Spleen (tissue), 11 donors: ENCODE data around the gene POLR3E. TPM values are rescaled to one million over a fixed set of nuclear protein-coding genes. Genes with fewer than 3 reads are reported as not detected.
A peak's percentile ranks its signal among the peaks of the same experiment; 100 is the strongest.
"Not testable (repeated sequence)": the region's sequence is repeated elsewhere in the genome, so short reads cannot be mapped to it uniquely, and the experiment has no call there.

ENCODE experiments used
- DNase-seq: peaks from one replicate; pipeline ENCODE4 v3.0.0-alpha.2; 2020
- H3K27ac ChIP-seq, 8 donors: fragments of 200-600 bp; sonication (generic) in 7 of 8; 1 replicate in 4 of 8; 2 replicates in 4 of 8; pipeline versions ENCODE4 v1.5.0 to v1.8.0; 2016 to 2021; ENCODE audit warnings: inconsistent platforms in 4 of 8, mild to moderate bottlenecking in 4 of 8, moderate library complexity in 1 of 8
- H3K27me3 ChIP-seq, 7 donors: fragments of 200-600 bp; sonication (generic) in 6 of 7; replicated peaks in 1 of 7; 1 replicate in 4 of 7; 2 replicates in 3 of 7; pipeline versions ENCODE4 v1.5.0 to v1.8.0; 2016 to 2021; ENCODE audit warnings: inconsistent platforms in 3 of 7, mild to moderate bottlenecking in 1 of 7
- H3K36me3 ChIP-seq, 6 donors: fragments of 200-600 bp; sonication (generic) in 5 of 6; 1 replicate in 4 of 6; 2 replicates in 2 of 6; pipeline versions ENCODE4 v1.5.0 to v1.8.0; 2016 to 2021; ENCODE audit warnings: inconsistent platforms in 2 of 6
- H3K4me1 ChIP-seq, 6 donors: fragments of 200-600 bp; sonication (generic) in 5 of 6; 1 replicate in 3 of 6; 2 replicates in 3 of 6; pipeline versions ENCODE4 v1.5.0 to v1.8.0; 2016 to 2021; ENCODE audit warnings: inconsistent platforms in 3 of 6
- H3K4me3 ChIP-seq, 8 donors: fragments of 200-600 bp; sonication (generic) in 7 of 8; 1 replicate in 4 of 8; 2 replicates in 4 of 8; pipeline versions ENCODE4 v1.5.0 to v1.8.0; 2016 to 2021; ENCODE audit warnings: inconsistent platforms in 4 of 8, mild to moderate bottlenecking in 4 of 8, moderate library complexity in 2 of 8
- H3K9me3 ChIP-seq, 8 donors: fragments of 200-600 bp; sonication (generic) in 7 of 8; 1 replicate in 4 of 8; 2 replicates in 4 of 8; pipeline versions ENCODE4 v1.5.0 to v1.8.0; 2016 to 2021; ENCODE audit warnings: inconsistent platforms in 4 of 8
- CTCF ChIP-seq, 11 experiments: fragments of 200-600 bp in 7 of 11; fragments of 450-650 bp in 4 of 11; sonication (generic) in 4 of 11; IDR thresholded peaks in 8 of 11; conservative IDR thresholded peaks in 3 of 11; 1 replicate in 7 of 11; 2 replicates in 4 of 11; pipeline versions ENCODE4 v1.4.0 to v1.8.0; 2016 to 2021; ENCODE audit warnings: antibody characterized with exemption in 11 of 11, inconsistent platforms in 4 of 11, mild to moderate bottlenecking in 1 of 11
- POLR2AphosphoS5 ChIP-seq, 3 donors: sonication (generic); formaldehyde crosslinking; IDR thresholded peaks; one replicate each; pipeline ENCODE4 v1.5.1; 2017; ENCODE audit warnings: antibody characterized with exemption in 3 of 3
- WGBS, 5 donors: extraction: QIAGEN DNeasy Blood & Tissue Kit in 3 of 5; methylation state at CpG; one replicate each; pipeline versions ENCODE4 v1.1.5 to v1.1.7; 2013 to 2018; 5-methylcytosine and 5-hydroxymethylcytosine counted together
- intact Hi-C: fragments of 100-400 bp; cut with DNase I; formaldehyde crosslinking; loops from one replicate; pipeline ENCODE4 v1.15.0; 2023; ENCODE audit warnings: low total_unique reads
- polyA plus RNA-seq, 3 donors: library from polyadenylated mRNA; stranded (reverse); fragments of 200-250 nt; gene quantifications; one replicate each; pipeline ENCODE4 v1.2.1, GENCODE V29; 2013
- total RNA-seq, 7 donors: library from RNA; depleted of rRNA in 3 of 7; stranded (reverse); fragments of >200 nt in 3 of 7; fragmentation: NEBNext Ultra II Directional in 4 of 7; extraction: Animal tissue kit (Norgen Biotek cat#: 25700) in 4 of 7; gene quantifications; one replicate each; pipeline versions ENCODE4 v1.1.0 to v1.2.1, GENCODE V29; 2016 to 2021
- donor health status: healthy with polysubstance abuse.
- donor health status: DM: no; HTN: no; CAD: no; lungs with moderate emphysema.
- donor health status: DM: no; HTN: no; CAD: no.
- donor health status: Bipolar disorder and iron deficiency.
- donor health status: healthy.
- donor health status: DM: no; HTN: no; CAD: no.
- donor health status: DM: yes; HTN: yes; CAD: no.

POLR3E gene
- total and polyA plus RNA-seq, 10 donors, result 17.3 to 58.0 (median 44.7) TPM

GRCh38 chr16:22296225-22297113 is 740 bp upstream of the POLR3E start:
- Histone ChIP-seq H3K4me1 (peaks cover 12 to 53% (median 40%) of the 10 kb centered on the region in 6 donors), H3K4me3 (peak overlapping the region; percentile 50 to 98 (median 93)), H3K27me3 (no peaks in the 10 kb centered on the region), H3K27ac (peak overlapping the region in 6 of 8 donors; percentile 89 to 93 (median 92)), H3K36me3 (peaks cover 0 to 4% (median 0%) of the 10 kb centered on the region in 6 donors), H3K9me3 (no peaks in the 10 kb centered on the region)
- 4 to 6% (median 4%) methylated on average over 17 of the region's 17 CpGs for WGBS, 5 donors
- intact Hi-C loops, result loop anchor here (5.0 kb wide), 1 partner anchor 89 kb away; the partner anchor contains the start of gene EEF2K
- DNase-seq, result peak; percentile 45
- no peak for TF ChIP-seq POLR2AphosphoS5 (IDR thresholded peaks at IDR 0.05)

GRCh38 chr16:22297871-22298733 is 893 bp downstream of the POLR3E start:
- DNase-seq, result peak; percentile 78
- peak in 1 of 3 donors; percentile 66 for TF ChIP-seq POLR2AphosphoS5 (IDR thresholded peaks at IDR 0.05)
- TF ChIP-seq CTCF (IDR thresholded peaks at IDR 0.05 in 8 of 11, conservative IDR thresholded peaks at IDR 0.05 in 3 of 11), result no peak
- Histone ChIP-seq H3K27ac (peak overlapping the region; percentile 78 to 93 (median 90)), H3K36me3 (peaks cover 0 to 21% (median 12%) of the 10 kb centered on the region in 6 donors), H3K27me3 (no peaks in the 10 kb centered on the region), H3K4me3 (peak overlapping the region; percentile 68 to 98 (median 93)), H3K9me3 (no peaks in the 10 kb centered on the region), H3K4me1 (peaks cover 12 to 54% (median 40%) of the 10 kb centered on the region in 6 donors)
- 0 to 1% (median 1%) methylated on average over 26 to 39 of the region's 39 CpGs for WGBS, 5 donors
- intact Hi-C loops, result loop anchor here (5.0 kb wide), 1 partner anchor 91 kb away; the partner anchor contains the start of gene EEF2K

GRCh38 chr16:22299036-22299435 is 1.8 kb downstream of the POLR3E start:
- 91 to 100% (median 93%) methylated on average over 1 of the region's 1 CpG for WGBS, 5 donors
- Histone ChIP-seq H3K9me3 (no peaks in the 10 kb centered on the region), H3K27me3 (no peaks in the 10 kb centered on the region), H3K4me3 (peak overlapping the region in 3 of 8 donors; percentile 81 to 98 (median 92)), H3K27ac (peak overlapping the region in 5 of 8 donors; percentile 90 to 93 (median 92)), H3K36me3 (peaks cover 0 to 30% (median 20%) of the 10 kb centered on the region in 6 donors), H3K4me1 (peaks cover 12 to 54% (median 40%) of the 10 kb centered on the region in 6 donors)
- intact Hi-C loops, result loop anchor here (5.0 kb wide), 1 partner anchor 92 kb away; the partner anchor contains the start of gene EEF2K
- peak; percentile 46 for DNase-seq
- TF ChIP-seq CTCF (IDR thresholded peaks at IDR 0.05 in 8 of 11, conservative IDR thresholded peaks at IDR 0.05 in 3 of 11), result no peak

- no peaks in the 10 kb centered on the region for H3K27me3 ChIP-seq
- peak in 10 of 11 experiments; percentile 17 to 64 (median 48) for TF ChIP-seq CTCF (IDR thresholded peaks at IDR 0.05 in 8 of 11, conservative IDR thresholded peaks at IDR 0.05 in 3 of 11)
- no peak for TF ChIP-seq POLR2AphosphoS5 (IDR thresholded peaks at IDR 0.05)
- intact Hi-C loops, result loop anchor here (5.0 kb wide), 1 partner anchor 298 kb away; the partner anchor contains the start of gene PDZD9
- WGBS, 5 donors, result 57 to 62% (median 59%) methylated on average over 8 of the region's 8 CpGs
- peaks cover 12 to 54% (median 40%) of the 10 kb centered on the region in 6 donors for H3K4me1 ChIP-seq
- peak; percentile 79 for DNase-seq
- H3K36me3 ChIP-seq, result peaks cover 0 to 45% (median 35%) of the 10 kb centered on the region in 6 donors
- H3K4me3 ChIP-seq, result no peak overlapping the region
- peak overlapping the region in 1 of 8 donors; percentile 24 for H3K27ac ChIP-seq
- no peaks in the 10 kb centered on the region for H3K9me3 ChIP-seq
Measured at GRCh38 chr16:22300427-22301071, 3.3 kb downstream of the POLR3E start.

- not testable (repeated sequence) for H3K4me3 ChIP-seq, H3K27ac ChIP-seq, H3K9me3 ChIP-seq, H3K27me3 ChIP-seq
- WGBS, 5 donors, result 87 to 97% (median 92%) methylated on average over 7 of the region's 7 CpGs
- Histone ChIP-seq H3K36me3 (peaks cover 0 to 54% (median 42%) of the 10 kb centered on the region in 6 donors), H3K4me1 (peaks cover 12 to 46% (median 35%) of the 10 kb centered on the region in 6 donors)
- intact Hi-C loops, result loop anchor here (5.0 kb wide), 1 partner anchor 299 kb away; the partner anchor contains the start of gene PDZD9
- peak; percentile 37 for DNase-seq
Measured at GRCh38 chr16:22301423-22301822, 4.2 kb downstream of the POLR3E start.
